Stimulated activated CD4-positive, alpha-beta T cell treated with anti-CD3 and anti-CD28 coated beads, TNF-alpha, amount 100 ng/mL, for 48 hours (primary cell): Measurements from ENCODE around the gene KIRREL3.

ENCODE experiments used
- DNase-seq, 3 donors: peaks; one replicate each; pipeline ENCODE4 v3.0.0-alpha.2; 2020; ENCODE audit warnings: low read depth in 3 of 3

KIRREL3 gene

GRCh38 chr11:126997196-126997595, 3.4 kb downstream of the KIRREL3 start:
- DNase-seq, result no peak

- no peak for DNase-seq
Measured at GRCh38 chr11:126996036-126996804, 4.3 kb downstream of the KIRREL3 start.

GRCh38 chr11:126993599-126993998, 7.0 kb downstream of the KIRREL3 start:
- DNase-seq, result no peak

GRCh38 chr11:126992804-126993111, 7.8 kb downstream of the KIRREL3 start:
- no peak for DNase-seq

- DNase-seq, result no peak
Measured at GRCh38 chr11:126992065-126992803, 8.3 kb downstream of the KIRREL3 start.

GRCh38 chr11:126991596-126991995, 9.0 kb downstream of the KIRREL3 start:
- no peak for DNase-seq

GRCh38 chr11:126990716-126991480, 9.7 kb downstream of the KIRREL3 start:
- DNase-seq, result no peak

GRCh38 chr11:126989942-126990715, 10.4 kb downstream of the KIRREL3 start:
- peak; percentile 14 to 36 (median 16) for DNase-seq

- DNase-seq, result no peak
Measured at GRCh38 chr11:126988655-126989054, 11.9 kb downstream of the KIRREL3 start.

GRCh38 chr11:126981635-126982034, 18.9 kb downstream of the KIRREL3 start:
- no peak for DNase-seq

GRCh38 chr11:126978911-126979310, 21.7 kb downstream of the KIRREL3 start:
- DNase-seq, result no peak

- DNase-seq, result no peak
Measured at GRCh38 chr11:126978165-126978564, 22.4 kb downstream of the KIRREL3 start.

- no peak for DNase-seq
Measured at GRCh38 chr11:126973051-126973450, 27.5 kb downstream of the KIRREL3 start.

GRCh38 chr11:126971305-126971704, 29.3 kb downstream of the KIRREL3 start:
- DNase-seq, result no peak

GRCh38 chr11:126969865-126970479, 30.6 kb downstream of the KIRREL3 start:
- no peak for DNase-seq

GRCh38 chr11:126968915-126969314, 31.7 kb downstream of the KIRREL3 start:
- no peak for DNase-seq

GRCh38 chr11:126965331-126965730, 35.2 kb downstream of the KIRREL3 start:
- DNase-seq, result no peak

- no peak for DNase-seq
Measured at GRCh38 chr11:126963603-126964363, 36.8 kb downstream of the KIRREL3 start.

GRCh38 chr11:126963115-126963514, 37.5 kb downstream of the KIRREL3 start:
- DNase-seq, result no peak

GRCh38 chr11:126959700-126960099, 40.9 kb downstream of the KIRREL3 start:
- no peak for DNase-seq

GRCh38 chr11:126956635-126957034, 43.9 kb downstream of the KIRREL3 start:
- no peak for DNase-seq
